ENCODE data around the gene CNTRL. TPM values are rescaled to one million over a fixed set of nuclear protein-coding genes. Genes with fewer than 3 reads are reported as not detected.

CNTRL gene, protein sequence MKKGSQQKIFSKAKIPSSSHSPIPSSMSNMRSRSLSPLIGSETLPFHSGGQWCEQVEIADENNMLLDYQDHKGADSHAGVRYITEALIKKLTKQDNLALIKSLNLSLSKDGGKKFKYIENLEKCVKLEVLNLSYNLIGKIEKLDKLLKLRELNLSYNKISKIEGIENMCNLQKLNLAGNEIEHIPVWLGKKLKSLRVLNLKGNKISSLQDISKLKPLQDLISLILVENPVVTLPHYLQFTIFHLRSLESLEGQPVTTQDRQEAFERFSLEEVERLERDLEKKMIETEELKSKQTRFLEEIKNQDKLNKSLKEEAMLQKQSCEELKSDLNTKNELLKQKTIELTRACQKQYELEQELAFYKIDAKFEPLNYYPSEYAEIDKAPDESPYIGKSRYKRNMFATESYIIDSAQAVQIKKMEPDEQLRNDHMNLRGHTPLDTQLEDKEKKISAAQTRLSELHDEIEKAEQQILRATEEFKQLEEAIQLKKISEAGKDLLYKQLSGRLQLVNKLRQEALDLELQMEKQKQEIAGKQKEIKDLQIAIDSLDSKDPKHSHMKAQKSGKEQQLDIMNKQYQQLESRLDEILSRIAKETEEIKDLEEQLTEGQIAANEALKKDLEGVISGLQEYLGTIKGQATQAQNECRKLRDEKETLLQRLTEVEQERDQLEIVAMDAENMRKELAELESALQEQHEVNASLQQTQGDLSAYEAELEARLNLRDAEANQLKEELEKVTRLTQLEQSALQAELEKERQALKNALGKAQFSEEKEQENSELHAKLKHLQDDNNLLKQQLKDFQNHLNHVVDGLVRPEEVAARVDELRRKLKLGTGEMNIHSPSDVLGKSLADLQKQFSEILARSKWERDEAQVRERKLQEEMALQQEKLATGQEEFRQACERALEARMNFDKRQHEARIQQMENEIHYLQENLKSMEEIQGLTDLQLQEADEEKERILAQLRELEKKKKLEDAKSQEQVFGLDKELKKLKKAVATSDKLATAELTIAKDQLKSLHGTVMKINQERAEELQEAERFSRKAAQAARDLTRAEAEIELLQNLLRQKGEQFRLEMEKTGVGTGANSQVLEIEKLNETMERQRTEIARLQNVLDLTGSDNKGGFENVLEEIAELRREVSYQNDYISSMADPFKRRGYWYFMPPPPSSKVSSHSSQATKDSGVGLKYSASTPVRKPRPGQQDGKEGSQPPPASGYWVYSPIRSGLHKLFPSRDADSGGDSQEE (N-terminal part only)
- total RNA-seq (2022; extraction: Qiagen RNA extraction; ENCODE audit: low read depth), result 4.5 to 8.8 TPM (median 6.0 TPM) in 5 replicates

DNA sequence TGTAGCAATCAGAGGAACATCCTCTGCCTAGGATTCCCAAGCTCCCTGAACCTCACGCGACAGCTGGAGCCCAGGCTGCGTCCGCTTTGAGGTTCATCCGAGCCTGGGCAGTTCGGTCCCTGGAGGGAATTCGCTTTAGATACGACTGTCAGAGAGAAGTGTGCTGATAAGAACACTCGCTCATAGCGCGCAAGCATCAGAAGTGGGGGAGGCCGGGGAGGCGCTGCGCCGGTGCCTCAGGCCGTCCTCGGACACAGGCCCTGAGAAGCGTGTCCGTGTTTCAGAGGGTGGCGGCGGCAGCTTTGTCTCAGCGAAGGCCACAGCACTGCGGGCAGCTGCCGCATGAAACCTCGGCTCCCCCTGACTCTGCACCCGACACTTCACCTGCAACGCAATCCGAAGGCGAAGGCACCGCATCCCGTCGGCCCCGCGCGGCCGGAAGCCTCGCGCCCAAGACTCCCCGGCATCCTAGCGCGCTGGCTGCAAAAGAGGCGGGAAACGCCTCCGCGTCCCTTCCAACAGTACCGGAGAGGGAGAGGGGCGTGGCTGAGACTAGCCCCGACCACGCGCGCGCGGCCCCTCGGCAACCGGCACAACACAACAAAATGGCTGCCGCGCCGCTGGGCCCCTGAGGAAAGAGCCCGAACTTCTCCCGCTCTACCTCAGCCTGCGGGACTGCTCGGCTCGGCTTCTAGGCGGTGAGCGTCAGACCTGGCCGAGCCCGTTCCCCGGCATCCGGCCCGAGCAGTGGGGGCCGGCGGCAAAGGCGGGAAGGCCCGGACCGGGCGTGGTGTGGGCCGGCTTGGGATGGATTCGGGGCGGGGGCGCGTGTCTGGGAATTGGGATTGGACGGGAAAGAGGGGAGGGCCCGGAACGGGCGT lies at the start of gene CNTRL:
Gene CNTRL (plus strand): TSS at position 586 of the 881 bp plus-strand sequence. CDS start 13,372 bp downstream, outside the sequence.

DNA sequence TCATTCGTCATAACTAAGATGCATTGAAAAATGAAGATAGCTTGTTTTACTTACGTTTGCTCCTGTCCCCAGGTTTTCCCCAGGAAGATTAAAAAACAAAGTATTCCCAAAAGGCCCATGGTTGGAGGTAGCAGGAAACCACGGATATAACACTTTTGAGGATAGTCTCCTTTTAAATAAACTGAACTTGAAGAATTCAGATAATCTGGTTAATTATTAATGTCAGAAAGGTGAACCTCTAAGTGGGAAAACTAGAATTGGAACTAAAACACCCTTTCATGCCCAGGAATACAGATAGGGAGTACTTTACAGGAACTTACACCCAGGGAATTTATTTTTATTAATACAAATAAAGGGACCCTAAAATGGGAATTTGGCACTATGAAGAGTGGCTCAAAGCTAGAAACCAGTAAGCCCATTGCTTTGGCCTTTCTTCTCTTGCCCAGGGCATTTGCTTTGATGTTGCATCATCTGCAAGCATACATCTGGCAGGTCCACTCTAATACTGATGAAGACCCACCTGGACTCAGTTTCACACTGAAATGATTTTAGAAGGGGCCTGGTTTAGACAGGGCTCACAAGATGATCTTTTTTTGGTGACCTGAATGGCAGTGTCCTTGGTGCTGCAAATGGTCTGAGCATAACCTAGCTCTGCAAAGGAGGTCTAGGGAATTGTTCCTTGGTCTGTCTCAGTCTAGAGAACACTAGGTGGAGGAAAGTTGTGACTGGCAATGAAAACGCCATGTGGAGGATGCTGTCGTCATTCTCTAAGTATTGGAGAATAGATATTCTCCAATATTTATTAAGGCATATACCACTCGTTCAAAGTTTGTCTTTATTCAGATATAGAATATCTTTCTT lies 24.4 kb upstream of the CNTRL start, which contains the start of gene C5:
Gene C5 (minus strand): TSS at position 148 of the 861 bp plus-strand sequence. CDS start 29 bp downstream, at position 119.

DNA sequence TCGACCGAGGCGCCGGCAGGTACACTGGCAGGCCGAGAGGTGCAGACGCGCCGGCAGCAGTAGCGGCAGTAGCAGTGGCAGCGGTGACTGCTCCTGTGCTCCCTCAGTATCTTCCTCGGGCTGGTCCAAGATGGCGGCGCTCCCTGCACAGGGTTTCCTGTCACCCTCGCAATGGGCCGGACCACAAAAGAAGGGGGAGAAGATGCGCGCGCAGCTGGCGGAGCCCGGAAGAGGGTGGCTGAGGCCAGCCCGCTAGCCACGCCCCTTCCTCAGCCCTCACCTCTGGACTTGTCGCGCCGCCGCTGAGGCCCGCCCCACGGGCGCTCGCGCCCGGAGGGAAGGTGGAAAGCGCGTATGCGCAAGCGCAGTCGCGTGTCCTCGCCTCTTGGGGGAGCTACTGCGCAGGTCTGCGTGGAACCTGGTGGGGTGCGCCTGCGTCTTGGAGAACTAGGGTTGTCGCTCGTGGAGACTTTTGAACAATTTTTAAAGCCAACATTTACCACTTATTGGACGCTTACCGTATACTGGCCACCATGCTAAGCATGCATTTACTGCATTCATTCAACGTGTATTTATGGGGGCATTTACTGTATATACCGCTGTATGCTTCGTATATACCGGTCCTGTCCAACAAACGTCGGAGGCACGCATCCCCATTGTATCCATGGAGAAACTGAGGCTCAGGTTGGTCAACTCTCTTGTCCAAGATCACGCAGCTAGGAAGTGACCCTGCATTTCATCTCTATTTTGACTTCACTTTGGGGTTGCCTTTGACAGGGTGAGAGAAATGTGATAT lies 127.2 kb downstream of the CNTRL start, which contains the start of gene RAB14:
Gene RAB14 (minus strand): TSS at position 132 of the 796 bp plus-strand sequence. CDS start 8,457 bp downstream, outside the sequence.

Other genes starting within 250 kb of the CNTRL start
- 27.5 to 32.7 TPM (median 29.4 TPM) in 5 replicates for gene PSMD5, start 232.0 kb upstream of the CNTRL start, total RNA-seq (2022; extraction: Qiagen RNA extraction; ENCODE audit: low read depth)
- 80.2 to 138 TPM (median 115 TPM) in 5 replicates for gene PHF19, start 197.8 kb upstream of the CNTRL start, total RNA-seq (2022; extraction: Qiagen RNA extraction; ENCODE audit: low read depth)
- gene TRAF1, start 148.2 kb upstream of the CNTRL start, total RNA-seq (2022; extraction: Qiagen RNA extraction; ENCODE audit: low read depth), result 2.1 to 4.2 TPM (median 3.2 TPM) in 5 replicates
- 11.3 to 15.8 TPM (median 12.2 TPM) in 5 replicates for gene C5, start 24.7 kb upstream of the CNTRL start, total RNA-seq (2022; extraction: Qiagen RNA extraction; ENCODE audit: low read depth)
- gene RAB14, start 126.9 kb downstream of the CNTRL start, total RNA-seq (2022; extraction: Qiagen RNA extraction; ENCODE audit: low read depth), result 34.8 to 52.7 TPM (median 46.6 TPM) in 5 replicates
- gene GSN, start 193.2 kb downstream of the CNTRL start, total RNA-seq (2022; extraction: Qiagen RNA extraction; ENCODE audit: low read depth), result 42.3 to 67.0 TPM (median 58.6 TPM) in 5 replicates

All from A549 treated with ZK216348 at 1 μM for 4 hours (cell line).